GM06990 (cell line): ENCODE data around the gene SEMA6B.

Source experiments
- DNase-seq: peaks from one replicate; pipeline ENCODE4 v3.0.0-alpha.2; 2011; ENCODE audit not compliant: insufficient read length; ENCODE audit errors: extremely low read depth
- H3K27me3 ChIP-seq: replicated peaks from 2 replicates; pipeline ENCODE4 v1.6.0; 2011; ENCODE audit warnings: low read length; ENCODE audit not compliant: control insufficient read depth, insufficient read depth
- H3K36me3 ChIP-seq: 2 replicates; pipeline ENCODE4 v1.5.1; 2011; ENCODE audit warnings: low read length; ENCODE audit not compliant: control insufficient read depth, insufficient read depth
- H3K4me3 ChIP-seq: replicated peaks from 2 replicates; pipeline ENCODE4 v1.5.1; 2011; ENCODE audit warnings: low read depth, mild to moderate bottlenecking, control low read depth, low read length
- CTCF ChIP-seq: IDR thresholded peaks from 2 replicates; pipeline ENCODE4 v1.5.1; 2011; ENCODE audit warnings: low read length, control low read depth, mild to moderate bottlenecking, inconsistent platforms; ENCODE audit not compliant: insufficient read depth, poor library complexity, severe bottlenecking

Gene SEMA6B

GRCh38 chr19:4510435-4511255 is 48.8 kb downstream of the SEMA6B start:
- no peak for TF ChIP-seq CTCF
- no peak overlapping the region for H3K4me3 ChIP-seq
- no peak for DNase-seq
- H3K27me3 ChIP-seq, result no peaks in the 10 kb centered on the region
- no peaks in the 10 kb centered on the region for H3K36me3 ChIP-seq

GRCh38 chr19:4508698-4509097 is 50.8 kb downstream of the SEMA6B start:
- Histone ChIP-seq H3K36me3 (peaks cover 7% of the 10 kb centered on the region), H3K4me3 (no peak overlapping the region), H3K27me3 (no peaks in the 10 kb centered on the region)
- DNase-seq, result no peak
- no peak for TF ChIP-seq CTCF

GRCh38 chr19:4507804-4508203 is 51.7 kb downstream of the SEMA6B start:
- DNase-seq, result no peak
- Histone ChIP-seq H3K4me3 (no peak overlapping the region), H3K36me3 (peaks cover 8% of the 10 kb centered on the region), H3K27me3 (no peaks in the 10 kb centered on the region)
- TF ChIP-seq CTCF, result no peak

- no peak for TF ChIP-seq CTCF
- Histone ChIP-seq H3K27me3 (no peaks in the 10 kb centered on the region), H3K36me3 (peaks cover 15% of the 10 kb centered on the region), H3K4me3 (no peak overlapping the region)
- DNase-seq, result no peak
Measured at GRCh38 chr19:4507150-4507452, 52.4 kb downstream of the SEMA6B start.

- TF ChIP-seq CTCF, result no peak
- DNase-seq, result no peak
- no peaks in the 10 kb centered on the region for H3K27me3 ChIP-seq
- peaks cover 15% of the 10 kb centered on the region for H3K36me3 ChIP-seq
- no peak overlapping the region for H3K4me3 ChIP-seq
Measured at GRCh38 chr19:4506449-4507149, 52.9 kb downstream of the SEMA6B start.
